ENCODE results near the gene ENTPD6.

- no peak for TF ChIP-seq CTCF (IDR thresholded peaks at IDR 0.05)
- no peak for TF ChIP-seq POLR2A (IDR thresholded peaks at IDR 0.05)
Measured at GRCh38 chr20:25236450-25237304, 41.2 kb downstream of the ENTPD6 start.

Data from heart left ventricle (tissue), 13 donors.